ENCODE measurements around the gene P2RY11. TPM values are rescaled to one million over a fixed set of nuclear protein-coding genes. Genes with fewer than 3 reads are reported as not detected.
A peak's percentile ranks its signal among the peaks of the same experiment; 100 is the strongest.

P2RY11 gene
- total and polyA plus RNA-seq, 2 experiments from 2014 or later = 2.7 to 6.1 TPM

DNA sequence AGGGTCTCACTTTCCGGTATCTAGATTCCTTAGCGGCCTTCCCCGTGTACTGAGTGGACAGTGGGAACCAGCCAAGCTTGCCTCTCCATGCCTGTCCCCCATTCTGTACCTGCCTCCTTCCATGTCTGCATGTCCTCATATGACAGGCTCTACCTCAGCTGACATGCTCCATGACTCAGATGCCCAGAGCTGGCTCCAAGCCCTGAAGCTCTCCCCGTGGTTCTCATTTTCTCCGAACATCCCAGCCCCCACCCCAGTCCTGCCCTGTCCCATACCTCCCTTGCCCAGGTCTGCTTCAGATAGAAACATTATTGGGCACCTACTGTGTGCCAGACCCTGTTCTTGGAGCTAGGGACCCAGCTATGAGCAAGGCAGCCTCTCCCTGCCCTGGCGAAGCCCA is 42.4 kb upstream of the P2RY11 start:
- Histone ChIP-seq H4K20me1 (ENCODE audit: insufficient read depth, poor library complexity, severe bottlenecking) (no peaks in the 10 kb centered on the region), H3K36me3 (replicated peaks; ENCODE audit: insufficient read depth, low read depth) (no peaks in the 10 kb centered on the region)
- 73% methylated on average over 6 of the region's 6 CpGs for WGBS (ENCODE audit: low lambda C conversion rate, missing lambda C conversion rate)

DNA sequence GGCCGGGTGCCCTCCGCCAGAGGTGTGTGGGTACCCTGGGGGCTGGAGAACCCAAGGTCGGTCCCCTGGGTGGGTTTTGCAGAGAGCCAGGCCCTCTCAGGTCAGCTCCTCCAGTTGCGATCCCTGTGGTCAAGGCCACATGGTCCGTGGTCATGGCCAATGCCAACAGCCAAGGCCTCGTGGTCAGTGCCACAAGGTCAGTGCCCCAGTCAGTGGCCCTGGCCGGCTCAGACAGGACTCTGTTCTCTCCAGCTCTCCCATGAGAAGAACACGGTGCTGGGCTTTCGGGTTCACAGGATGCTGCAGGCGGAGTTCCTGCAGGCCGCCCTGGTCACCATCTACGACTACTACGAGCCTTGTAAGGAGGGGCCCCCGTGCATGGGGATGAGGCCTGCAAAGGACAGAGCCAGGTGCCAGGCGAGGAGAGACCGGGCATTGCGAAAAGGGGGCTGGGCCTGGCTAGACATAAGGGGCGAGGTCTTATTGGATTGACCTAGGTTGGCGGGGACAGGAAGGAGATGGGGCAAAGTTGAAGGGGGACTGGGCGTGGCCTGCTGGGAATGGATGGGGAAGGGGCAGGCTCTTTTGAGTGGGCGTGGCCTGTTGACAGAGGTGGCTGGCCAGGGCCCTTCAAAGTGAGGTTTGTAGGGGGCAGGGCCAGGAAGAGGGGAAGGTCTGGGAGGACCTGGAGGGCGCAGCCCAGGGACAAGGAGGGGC is 40.6 kb upstream of the P2RY11 start:
- no peaks in the 10 kb centered on the region for H3K79me2 ChIP-seq
- H2AFZ ChIP-seq = no peak overlapping the region
- H3K36me3 ChIP-seq (replicated peaks; ENCODE audit: insufficient read depth, low read depth) = no peaks in the 10 kb centered on the region
- no peak for TF ChIP-seq EZH2 (IDR thresholded peaks at IDR 0.05; ENCODE audit: borderline replicate concordance)
- TF ChIP-seq EZH2phosphoT487 (IDR thresholded peaks at IDR 0.05; ENCODE audit: low read depth, severe bottlenecking, unreplicated experiment) = no peak
- TF ChIP-seq, protein P1, sequence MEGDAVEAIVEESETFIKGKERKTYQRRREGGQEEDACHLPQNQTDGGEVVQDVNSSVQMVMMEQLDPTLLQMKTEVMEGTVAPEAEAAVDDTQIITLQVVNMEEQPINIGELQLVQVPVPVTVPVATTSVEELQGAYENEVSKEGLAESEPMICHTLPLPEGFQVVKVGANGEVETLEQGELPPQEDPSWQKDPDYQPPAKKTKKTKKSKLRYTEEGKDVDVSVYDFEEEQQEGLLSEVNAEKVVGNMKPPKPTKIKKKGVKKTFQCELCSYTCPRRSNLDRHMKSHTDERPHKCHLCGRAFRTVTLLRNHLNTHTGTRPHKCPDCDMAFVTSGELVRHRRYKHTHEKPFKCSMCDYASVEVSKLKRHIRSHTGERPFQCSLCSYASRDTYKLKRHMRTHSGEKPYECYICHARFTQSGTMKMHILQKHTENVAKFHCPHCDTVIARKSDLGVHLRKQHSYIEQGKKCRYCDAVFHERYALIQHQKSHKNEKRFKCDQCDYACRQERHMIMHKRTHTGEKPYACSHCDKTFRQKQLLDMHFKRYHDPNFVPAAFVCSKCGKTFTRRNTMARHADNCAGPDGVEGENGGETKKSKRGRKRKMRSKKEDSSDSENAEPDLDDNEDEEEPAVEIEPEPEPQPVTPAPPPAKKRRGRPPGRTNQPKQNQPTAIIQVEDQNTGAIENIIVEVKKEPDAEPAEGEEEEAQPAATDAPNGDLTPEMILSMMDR (IDR thresholded peaks at IDR 0.05; ENCODE audit: poor library complexity) = no peak
- no peaks in the 10 kb centered on the region for H3K27me3 ChIP-seq
- no peak overlapping the region for H3K27ac ChIP-seq
- no peak overlapping the region for H3K4me2 ChIP-seq
- H4K20me1 ChIP-seq (ENCODE audit: insufficient read depth, poor library complexity, severe bottlenecking) = no peaks in the 10 kb centered on the region
- no peak overlapping the region for H3K4me3 ChIP-seq
- H3K9me2 ChIP-seq (replicated peaks; ENCODE audit: insufficient read depth) = no peaks in the 10 kb centered on the region
- 90% methylated on average over 22 of the region's 22 CpGs for WGBS (ENCODE audit: low lambda C conversion rate, missing lambda C conversion rate)
- no peaks in the 10 kb centered on the region for H3K4me1 ChIP-seq (ENCODE audit: insufficient read depth)
- no peaks in the 10 kb centered on the region for H3K9me3 ChIP-seq (ENCODE audit: low read depth)
- no peak for DNase-seq (ENCODE audit: low spot score)

More for the DNA sequence above, 42.4 kb upstream of the P2RY11 start:
- Histone ChIP-seq H3K9me3 (ENCODE audit: low read depth) (no peaks in the 10 kb centered on the region), H3K27ac (no peak overlapping the region), H3K79me2 (no peaks in the 10 kb centered on the region), H3K4me3 (no peak overlapping the region), H3K9me2 (replicated peaks; ENCODE audit: insufficient read depth) (no peaks in the 10 kb centered on the region), H3K4me1 (ENCODE audit: insufficient read depth) (no peaks in the 10 kb centered on the region), H3K27me3 (no peaks in the 10 kb centered on the region), H2AFZ (no peak overlapping the region), H3K4me2 (no peak overlapping the region)
- TF ChIP-seq EZH2 (IDR thresholded peaks at IDR 0.05; ENCODE audit: borderline replicate concordance) (no peak), EZH2phosphoT487 (IDR thresholded peaks at IDR 0.05; ENCODE audit: low read depth, severe bottlenecking, unreplicated experiment) (no peak)
- TF ChIP-seq, protein P1 (IDR thresholded peaks at IDR 0.05; ENCODE audit: poor library complexity) = no peak
- DNase-seq (ENCODE audit: low spot score) = no peak

DNA sequence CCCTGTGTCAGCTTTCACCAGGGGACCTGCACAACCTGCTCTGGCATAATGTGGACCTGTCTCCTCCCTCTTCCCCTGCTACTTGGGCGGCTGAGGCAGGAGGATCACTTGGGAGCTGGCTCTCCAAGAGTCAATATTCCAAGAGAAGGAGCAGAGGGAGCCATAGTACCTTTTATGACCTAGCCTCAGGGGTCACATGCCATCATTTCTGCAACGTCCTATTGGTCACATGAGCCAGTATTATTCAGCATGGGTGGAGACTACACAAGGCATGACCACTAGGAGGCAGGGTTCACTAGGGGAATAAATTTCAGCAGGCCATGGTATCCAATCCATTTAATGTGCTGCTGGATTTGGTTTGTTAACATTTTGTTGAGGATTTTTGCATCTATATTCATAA is 37.3 kb upstream of the P2RY11 start:
- Histone ChIP-seq H3K4me2 (no peak overlapping the region), H3K79me2 (no peaks in the 10 kb centered on the region), H3K4me3 (no peak overlapping the region), H3K27ac (no peak overlapping the region), H3K27me3 (no peaks in the 10 kb centered on the region), H2AFZ (no peak overlapping the region), H3K9me3 (ENCODE audit: low read depth) (no peaks in the 10 kb centered on the region), H3K4me1 (ENCODE audit: insufficient read depth) (no peaks in the 10 kb centered on the region), H3K9me2 (replicated peaks; ENCODE audit: insufficient read depth) (no peaks in the 10 kb centered on the region), H4K20me1 (ENCODE audit: insufficient read depth, poor library complexity, severe bottlenecking) (no peaks in the 10 kb centered on the region), H3K36me3 (replicated peaks; ENCODE audit: insufficient read depth, low read depth) (no peaks in the 10 kb centered on the region)
- TF ChIP-seq, protein P1 (IDR thresholded peaks at IDR 0.05; ENCODE audit: poor library complexity) = peak; percentile 44
- TF ChIP-seq EZH2 (IDR thresholded peaks at IDR 0.05; ENCODE audit: borderline replicate concordance) (no peak), EZH2phosphoT487 (IDR thresholded peaks at IDR 0.05; ENCODE audit: low read depth, severe bottlenecking, unreplicated experiment) (no peak)
- 58% methylated on average over 2 of the region's 2 CpGs for WGBS (ENCODE audit: low lambda C conversion rate, missing lambda C conversion rate)
- peak; percentile 59 for DNase-seq (ENCODE audit: low spot score)
